ENCODE data around the gene IGF2BP1.

GRCh38 chr17:48973806-48974205 is 23.4 kb upstream of the IGF2BP1 start:
- no peak for TF ChIP-seq CTCF (IDR thresholded peaks at IDR 0.05; ENCODE audit: low read length)
- TF ChIP-seq EZH2phosphoT487 (IDR thresholded peaks at IDR 0.05; ENCODE audit: low read length): no peak
- no peak for TF ChIP-seq EZH2 (optimal IDR thresholded peaks at IDR 0.05; ENCODE audit: low read depth, low read length)
